CMK (cell line): Measurements from ENCODE around the gene FAM229A.
A peak's percentile ranks its signal among the peaks of the same experiment; 100 is the strongest.
"Not testable (repeated sequence)": the region's sequence is repeated elsewhere in the genome, so short reads cannot be mapped to it uniquely, and the experiment has no call there.

ENCODE experiments used
- DNase-seq: peaks from one replicate; pipeline ENCODE4 v3.0.0-alpha.2; 2010; ENCODE audit warnings: low read depth

The FAM229A gene

DNA sequence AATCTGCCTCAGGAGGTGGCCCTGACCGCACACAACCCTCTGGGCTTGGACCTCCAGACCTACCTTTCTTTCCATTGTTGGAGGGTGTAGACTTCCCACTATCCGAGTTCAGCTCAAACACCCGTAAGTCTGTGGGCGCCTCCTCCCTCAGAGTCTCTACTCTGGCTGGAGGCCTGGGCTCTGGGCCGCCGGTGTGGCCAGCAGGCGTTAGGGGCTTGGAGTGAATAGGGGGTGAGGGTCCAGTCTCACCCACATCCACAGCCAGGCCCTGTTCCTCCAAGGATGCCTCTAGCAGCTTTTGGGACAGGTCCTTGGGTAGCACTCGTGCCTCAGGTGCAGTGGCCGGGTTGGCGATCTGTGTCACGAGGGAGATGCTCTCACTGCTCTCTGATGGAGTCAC lies 13.9 kb upstream of the FAM229A start:
- no peak for DNase-seq

DNA sequence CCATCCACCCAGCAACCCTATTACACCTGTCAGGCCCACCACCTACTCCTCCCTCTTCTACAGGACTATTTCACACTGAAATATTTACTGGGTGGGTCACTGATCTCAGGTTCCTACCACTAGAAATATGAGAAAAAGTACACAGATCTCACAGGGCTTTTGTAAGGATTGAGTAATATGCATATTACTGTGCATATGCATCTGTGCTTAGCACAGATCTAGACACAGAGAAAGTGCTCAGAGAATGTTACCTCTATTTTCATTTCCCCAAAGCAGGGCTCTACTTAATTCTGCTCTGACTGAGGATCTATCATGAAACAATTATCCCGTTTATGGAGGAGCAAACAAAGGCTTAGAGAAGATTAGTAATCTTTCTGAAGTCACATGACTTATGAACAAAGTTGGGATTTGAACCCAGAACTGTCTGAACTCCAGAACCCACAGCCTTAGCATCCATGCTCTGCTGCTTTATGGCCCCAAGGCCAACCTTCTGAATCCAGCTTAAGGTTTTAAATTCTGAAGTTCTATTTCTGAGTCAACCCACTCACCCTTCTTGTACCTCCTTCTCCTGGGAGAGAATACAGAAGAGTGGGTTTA lies 11.8 kb upstream of the FAM229A start:
- no peak for DNase-seq

DNA sequence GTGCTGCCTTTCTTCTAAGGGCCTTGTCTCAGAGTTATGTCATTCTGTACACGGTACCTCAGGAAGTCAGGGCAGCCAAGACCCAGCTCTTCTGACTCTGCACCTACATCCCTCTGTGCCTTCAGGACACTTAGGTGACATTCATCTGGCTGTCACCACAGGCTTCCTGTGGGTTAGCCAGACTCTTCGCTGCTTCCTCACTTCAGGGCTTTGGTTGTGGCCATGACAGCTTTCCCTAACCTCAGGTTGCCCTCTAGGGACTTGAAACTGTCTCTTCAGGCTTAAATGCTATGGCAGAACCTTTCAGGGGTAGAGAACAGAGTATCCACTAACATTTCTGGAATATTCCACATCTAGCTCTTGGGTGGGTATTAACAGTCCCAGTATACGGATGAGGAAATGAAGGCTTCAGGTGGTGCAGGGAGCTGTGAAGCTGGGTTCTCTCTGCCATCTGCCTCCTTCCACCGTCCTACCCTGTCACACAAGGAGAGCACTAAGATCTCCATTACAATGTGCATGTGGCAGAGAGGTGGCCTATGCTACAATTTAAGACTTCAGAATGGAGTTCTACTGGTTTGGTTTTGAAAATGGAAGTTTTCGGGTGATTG lies 10.0 kb upstream of the FAM229A start:
- no peak for DNase-seq

DNA sequence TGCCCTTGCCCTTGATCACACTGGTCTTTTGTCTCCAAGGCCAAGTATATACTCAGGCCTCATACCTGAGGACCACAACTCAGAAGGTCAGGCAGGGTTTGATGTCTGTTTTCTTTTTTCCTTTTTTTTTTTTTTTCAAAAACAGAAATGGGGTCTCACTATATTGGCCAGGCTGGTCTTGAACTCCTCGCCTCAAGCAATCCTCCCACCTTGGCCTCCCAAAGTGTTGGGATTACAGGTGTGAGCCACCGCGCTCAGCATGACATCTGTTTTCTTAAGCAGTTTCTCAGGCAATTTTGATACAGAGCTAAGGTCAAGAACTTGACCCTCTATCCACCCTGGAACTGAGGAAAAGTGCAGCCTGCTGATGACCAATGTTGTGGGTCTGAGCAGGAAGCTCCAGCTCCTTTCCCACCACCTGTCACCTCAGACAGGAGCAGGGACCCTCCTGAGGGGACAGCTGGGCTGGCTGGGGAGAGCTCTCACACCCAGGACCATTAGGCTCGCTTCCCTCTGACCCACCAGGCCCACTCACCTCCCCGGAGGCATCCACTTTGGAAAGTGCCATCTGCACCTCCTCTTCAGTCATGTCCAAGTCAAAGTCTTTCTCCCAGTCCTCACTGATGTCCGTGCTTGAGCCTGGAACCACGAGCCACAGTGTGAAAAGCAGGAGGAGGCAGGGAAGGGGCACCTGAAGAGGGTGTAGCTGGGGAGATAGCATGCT lies 5.8 kb upstream of the FAM229A start:
- DNase-seq = no peak

DNA sequence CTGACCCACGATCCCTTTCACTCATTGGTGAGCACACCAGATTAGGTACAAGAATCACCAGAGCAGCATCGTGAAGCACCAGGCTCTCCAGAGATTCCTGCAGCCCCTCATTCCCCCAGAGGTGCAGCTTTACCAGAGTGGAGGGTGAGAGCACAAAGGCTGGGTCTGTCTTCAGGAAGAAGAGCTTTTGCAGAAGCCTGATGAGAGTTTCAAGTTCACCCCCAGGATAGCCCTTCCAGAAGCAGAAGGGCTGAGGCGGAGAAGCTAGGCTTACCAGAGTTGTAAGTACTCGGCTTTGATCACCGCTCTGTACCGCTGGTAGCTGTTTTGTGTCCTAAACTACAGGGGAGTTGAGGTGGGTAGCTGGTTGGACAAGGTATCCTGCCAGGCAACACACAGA lies 3.2 kb upstream of the FAM229A start:
- no peak for DNase-seq

DNA sequence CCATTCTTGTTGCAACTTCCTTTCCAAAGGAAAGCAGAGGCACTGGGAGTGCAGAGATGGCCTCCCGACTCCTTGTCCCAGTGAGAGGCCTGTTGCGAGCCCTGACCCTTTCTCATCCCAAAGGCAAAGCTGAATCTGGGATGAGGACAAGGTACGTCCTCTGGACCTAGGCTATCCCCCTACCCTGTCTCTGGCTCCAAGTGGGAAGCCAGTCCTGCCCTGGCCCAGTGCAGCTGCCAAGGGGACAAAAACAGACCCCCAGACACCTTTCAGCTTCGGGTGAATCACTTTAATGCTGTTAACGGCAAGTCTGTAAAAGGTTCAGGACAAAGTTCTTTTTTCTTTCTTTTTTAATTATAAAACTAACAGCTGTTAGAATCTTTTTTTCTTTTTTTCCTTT lies 2.6 kb upstream of the FAM229A start:
- no peak for DNase-seq

DNA sequence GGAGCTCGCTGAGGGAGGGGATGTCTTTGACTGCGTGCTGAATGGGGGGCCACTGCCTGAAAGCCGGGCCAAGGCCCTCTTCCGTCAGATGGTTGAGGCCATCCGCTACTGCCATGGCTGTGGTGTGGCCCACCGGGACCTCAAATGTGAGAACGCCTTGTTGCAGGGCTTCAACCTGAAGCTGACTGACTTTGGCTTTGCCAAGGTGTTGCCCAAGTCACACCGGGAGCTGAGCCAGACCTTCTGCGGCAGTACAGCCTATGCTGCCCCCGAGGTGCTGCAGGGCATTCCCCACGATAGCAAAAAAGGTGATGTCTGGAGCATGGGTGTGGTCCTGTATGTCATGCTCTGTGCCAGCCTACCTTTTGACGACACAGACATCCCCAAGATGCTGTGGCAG lies 1.4 kb upstream of the FAM229A start:
- no peak for DNase-seq

DNA sequence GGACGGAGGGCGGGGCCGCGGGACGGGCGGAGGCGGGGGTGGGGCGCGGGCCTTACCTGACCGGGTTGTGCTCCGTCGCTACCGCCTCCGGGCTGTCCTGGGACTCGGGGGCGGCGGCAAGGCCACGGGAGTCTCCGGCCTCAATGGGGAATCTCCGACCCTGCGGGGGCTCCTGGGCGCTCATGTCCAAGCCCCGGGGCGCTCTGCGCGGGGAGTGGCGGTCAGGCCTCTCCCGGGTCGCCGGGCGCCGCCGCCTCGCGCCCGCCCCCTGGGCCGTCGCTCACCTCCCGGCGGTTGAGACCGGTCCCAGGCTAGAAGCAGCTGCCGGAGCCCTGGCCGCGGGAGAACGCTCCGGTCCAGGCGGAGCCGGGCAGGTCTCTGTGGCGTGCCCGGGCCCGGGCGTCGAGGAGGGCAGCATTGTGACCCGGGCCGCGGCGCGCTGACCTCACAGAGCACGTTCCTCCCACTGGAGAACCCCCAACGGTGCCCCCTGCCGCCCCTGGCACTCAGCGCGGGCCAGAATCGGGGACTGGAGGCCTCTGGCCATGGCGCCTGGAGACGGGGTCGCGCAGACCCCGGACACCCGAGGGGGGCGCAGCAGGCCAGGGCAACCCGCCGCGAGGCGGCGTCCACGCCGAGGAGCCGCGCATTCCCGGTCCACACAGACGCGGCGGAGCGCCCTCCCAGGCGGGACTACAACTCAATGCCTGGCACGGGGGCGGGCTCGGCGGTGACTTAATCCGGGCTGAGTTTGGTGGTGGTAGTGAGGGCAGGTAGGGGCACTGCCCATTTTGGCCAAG lies 411 bp downstream of the FAM229A start:
- DNase-seq = no peak

DNA sequence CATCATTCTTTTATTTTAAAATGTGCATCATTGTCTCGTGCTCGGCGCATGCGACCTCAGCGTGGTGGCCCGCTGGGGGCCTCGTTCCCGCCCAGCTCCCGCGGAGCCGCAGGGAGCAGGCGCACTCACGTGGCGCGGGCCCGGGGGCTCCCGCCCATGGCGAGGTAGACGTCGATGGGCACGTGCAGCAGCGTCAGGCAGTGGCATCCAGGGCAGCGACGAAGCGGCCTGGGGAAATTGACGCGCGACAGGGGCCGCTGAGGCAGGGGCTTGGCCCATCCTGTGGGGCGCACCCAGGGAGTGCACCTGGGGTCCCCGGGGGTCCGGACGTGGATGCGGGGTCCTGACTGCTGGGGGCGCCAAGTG lies 994 bp downstream of the FAM229A start:
- DNase-seq = no peak

DNA sequence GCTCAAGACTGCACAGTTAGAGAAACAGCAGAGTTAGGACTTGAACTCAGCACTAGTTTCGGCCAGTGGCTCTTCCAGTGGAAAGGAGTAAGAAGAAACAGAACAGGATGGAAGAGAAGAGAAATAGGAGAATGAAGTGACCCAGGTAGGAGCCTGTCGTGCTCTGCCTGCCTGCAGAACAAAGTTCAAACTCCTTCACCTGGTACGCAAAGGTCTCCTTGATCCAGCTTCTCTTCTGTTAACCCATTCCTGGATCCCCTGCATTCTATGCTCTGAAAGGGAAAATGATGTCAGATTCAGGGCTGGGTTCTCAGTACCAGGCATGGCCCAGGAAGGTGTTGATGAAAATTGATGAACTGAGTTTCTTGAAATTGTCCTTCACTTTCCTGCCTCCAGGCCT lies 3.9 kb downstream of the FAM229A start:
- no peak for DNase-seq

DNA sequence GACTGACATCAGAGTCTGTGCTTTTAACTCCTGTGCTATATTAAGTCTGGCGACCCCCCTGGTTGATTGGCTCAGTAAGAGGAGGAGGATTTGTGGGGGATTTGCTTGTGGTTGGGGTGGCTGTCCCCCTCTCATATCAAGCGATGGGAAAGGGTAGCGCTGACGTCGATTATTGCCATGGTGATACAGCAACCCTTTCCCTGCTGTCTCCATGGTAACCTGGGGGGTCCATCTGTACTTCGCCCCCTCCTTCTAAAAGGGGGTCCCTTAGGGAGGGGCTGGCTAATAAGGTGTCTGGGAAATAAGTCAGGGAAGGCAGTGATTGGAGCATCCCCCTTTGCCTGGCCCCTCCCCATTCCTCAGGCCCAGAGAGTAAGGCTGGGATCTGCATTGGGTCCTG lies 4.7 kb downstream of the FAM229A start:
- DNase-seq = no peak

DNA sequence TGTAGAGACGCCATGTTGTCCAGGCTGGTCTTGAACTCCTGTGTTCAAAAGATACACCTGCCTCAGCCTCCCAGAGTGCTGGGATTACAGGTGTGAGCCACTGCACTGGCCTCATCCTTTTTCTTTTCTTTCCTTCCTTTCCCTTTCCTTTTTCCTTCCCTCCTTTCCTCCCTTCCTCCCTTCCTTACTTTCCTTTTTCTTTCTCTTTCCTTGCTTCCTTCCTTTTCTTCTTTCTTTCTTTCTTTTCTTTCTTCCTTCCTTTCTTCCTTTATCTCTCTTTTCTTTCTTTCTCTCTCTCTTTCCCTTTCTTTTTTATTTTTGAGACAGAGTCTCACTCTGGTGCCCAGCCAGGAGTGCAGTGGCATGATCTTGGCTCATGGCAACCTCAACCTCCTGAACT lies 5.8 kb downstream of the FAM229A start:
- no peak for DNase-seq

DNA sequence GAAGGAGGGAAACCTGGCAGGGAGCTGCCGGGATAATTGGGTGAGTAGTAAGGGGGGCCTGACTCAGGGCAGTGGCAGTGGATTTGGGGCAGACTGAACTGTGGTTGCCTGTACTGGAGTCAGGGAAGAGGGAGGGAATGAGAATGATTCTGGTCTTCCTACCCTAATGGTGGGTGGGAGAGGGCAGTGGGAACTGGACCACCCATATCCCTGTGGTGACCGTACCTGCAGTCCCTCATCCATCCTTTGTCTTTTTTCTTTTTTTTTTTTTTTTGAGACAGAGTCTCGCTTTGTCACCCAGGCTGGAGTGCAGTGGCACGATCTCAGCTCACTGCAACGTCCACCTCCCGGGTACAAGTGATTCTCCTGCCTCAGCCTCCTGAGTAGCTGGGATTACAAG lies 6.5 kb downstream of the FAM229A start:
- DNase-seq = not testable (repeated sequence)

DNA sequence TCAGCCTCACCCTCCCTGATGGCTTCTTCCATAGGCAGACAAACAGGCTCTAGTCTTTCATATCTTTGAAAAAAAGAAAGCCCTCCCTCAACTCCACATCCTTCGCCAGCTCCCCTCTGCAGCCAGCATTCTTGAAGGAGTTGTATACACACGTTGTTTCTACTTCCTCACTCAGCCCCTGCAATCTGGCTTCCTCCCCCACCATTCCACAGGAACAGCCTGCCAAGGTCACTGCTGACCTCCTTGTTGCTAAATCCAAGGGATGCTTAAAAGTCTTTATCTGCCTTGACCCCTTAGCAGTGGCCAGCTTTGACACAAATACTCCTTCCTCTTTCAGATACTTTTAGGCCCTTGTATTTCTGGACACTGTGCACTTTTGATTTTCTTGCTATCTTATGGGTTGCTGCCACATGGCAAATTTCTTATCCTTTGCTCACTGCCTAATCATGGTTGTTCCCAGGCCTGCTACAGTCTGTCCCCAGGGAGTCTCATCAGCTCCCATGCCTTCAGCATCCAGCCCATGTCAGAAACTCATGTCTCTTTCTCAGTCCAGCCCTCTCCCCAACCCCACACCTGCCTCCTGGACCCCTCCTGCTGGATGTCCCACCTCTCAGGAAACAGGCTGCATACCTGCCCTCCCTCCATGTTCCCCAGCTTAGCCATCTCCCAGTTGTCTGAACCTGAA lies 8.3 kb downstream of the FAM229A start:
- no peak for DNase-seq

DNA sequence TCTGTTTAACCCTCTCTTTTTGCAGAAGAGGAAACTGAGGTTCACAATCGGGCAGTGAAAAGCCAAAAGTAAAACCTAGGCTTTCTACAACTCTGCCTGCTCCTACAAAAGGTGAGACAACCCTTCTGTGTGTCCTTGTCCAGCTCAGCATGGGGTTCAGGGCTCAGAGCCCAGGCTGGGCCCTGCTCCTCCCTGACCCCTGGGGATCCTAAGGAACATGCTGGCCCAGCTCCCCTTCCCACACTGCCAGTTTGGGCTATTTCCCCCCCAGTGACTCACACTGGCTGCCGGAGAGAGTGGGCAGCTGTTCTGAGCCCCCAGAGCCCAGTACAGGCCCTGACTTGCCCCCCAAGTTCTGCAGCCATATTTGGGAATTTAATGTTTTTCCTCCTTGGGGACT lies 8.9 kb downstream of the FAM229A start:
- DNase-seq = no peak

DNA sequence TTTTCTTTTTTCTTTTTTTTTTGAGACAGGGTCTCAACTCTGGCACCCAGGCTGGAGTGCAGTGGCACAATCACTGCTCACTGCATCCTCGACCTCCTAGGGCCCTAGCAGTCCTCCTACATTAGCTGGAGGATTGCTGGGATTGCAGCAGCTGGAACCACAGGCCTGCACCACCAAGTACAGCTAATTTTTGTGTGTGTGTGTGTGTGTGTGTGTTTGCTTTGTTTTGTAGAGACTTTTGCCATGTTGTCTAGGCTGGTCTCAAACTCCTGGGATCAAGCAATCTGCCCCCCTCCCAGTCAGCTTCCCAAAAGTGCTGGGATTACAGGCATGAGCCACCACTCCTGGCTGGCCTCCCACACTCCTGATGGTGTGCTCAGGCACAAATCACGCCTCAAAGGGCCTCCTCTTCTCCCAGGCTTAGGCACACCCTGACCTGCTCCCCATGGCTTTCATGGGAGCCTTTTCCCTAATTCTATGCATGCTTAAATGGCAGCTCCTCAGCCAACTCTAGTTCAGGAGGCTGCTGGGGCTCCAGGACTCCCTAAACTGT lies 9.4 kb downstream of the FAM229A start:
- DNase-seq = no peak

DNA sequence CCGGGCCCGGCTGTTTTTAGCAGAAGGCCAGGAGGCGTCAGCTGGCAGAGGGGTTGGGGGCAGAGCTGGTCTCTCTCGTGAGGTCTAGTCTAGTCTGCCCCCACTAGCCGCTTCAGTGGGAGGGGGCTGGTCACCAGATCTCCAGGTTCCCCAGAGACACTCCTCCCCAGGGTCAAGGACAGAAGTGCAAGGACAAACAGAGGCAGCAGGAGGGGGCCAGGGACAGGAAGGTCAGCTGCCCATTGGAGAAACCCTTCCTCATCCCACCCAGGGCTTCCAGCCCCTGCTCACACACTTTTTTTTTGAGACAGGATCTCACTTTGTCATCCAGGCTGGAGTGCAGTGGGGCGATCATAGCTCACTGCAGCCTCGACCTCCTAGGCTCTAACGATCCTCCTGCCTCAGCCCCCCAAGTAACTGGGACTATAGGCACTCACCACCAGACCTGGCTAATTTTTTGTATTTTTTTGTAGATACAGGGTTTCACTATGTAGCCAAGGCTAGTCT lies 10.0 kb downstream of the FAM229A start:
- DNase-seq = no peak

DNA sequence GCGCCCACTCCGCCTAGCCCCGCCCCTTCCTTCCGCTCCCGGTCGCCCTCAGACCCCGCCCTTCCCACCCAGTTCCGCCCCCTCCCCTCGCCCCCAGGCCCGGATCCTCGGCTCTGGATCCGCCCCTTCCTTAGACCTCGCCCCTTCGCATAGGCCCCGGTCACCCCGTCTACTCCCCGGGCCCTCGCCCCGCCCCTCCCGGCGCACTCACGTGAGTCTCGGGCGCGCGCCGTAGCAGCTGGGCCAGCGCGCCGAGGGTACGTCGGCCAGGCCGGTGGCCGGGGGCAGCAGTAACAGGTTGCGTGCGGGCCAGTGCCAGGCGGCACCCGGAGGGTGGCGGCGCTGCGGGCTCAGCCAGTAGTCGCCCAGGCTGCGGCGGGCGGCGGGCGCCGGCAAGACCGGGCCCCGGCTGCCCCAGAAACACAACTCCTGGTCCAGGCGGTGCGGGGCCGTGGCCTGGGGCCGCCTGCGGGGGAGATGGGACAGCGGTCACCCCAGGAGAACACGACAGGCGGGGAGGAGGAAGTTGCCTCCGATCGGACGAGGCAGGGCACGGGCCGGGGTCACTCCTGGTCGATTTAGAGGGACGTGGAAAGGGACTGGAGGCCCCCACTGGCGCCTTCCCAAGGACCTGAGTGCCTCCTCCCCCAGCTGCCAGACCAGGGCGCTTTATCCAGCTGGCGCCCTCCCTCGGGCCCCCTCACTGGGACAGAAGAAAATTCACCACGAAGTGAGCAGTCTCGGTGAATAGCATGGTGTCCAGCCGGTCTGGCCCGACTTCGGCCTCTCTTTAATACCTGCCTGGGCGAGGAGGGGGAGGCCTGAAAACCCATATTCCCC lies 10.7 kb downstream of the FAM229A start:
- DNase-seq = peak; percentile 96

DNA sequence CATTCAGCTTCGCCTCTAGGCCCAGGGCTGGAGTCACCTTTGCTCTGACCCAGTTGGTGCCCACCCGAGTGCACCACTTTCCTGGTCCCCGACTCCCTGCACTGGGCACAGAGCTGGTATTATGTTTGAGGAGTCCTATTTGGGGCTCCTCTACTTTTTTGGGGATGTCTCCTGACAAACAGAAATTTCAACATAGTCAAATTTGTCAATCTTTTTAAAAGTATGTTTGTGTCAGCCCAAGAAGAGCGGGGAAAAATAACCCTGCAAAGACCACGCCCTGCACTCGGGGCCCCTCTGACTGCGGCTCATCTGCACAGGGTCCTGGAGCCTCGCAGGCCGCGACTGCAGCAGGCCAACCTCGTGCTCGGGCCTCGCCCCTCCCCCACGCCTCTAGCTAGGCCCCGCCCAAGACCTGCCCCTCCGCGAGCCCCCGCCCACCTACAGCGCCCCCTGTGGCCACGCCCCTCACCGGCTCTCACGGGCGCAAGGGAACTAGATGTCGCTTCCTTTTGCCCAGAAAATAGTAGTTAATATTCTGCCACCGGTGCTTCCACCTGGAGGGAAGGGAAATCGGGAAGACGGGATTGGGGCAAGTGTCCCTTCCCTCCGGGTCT lies 11.4 kb downstream of the FAM229A start:
- DNase-seq = no peak

DNA sequence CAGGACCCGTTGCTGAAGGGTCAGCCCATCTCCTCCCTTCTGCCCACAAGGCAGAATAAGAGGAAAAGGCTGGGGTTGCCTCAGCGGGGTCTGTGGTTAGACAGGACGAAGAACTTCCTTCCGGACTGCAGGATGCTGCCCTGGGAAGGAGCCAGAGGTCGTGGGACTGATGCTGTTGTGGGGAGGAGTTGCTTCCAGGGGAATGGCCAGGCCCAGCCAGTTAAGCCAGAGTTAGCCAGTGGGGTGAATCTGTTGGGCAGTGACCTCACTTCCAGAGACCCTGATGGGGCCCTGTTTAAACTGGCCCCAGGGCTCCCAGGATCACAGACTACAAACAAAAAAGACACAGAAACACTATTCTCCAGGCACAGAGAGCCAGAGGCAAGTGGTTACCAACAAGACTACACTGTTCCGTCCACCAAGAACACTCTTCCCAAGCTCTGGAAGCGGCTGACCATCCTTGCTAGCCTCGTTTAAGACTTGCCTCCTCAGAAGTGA lies 13.0 kb downstream of the FAM229A start:
- peak; percentile 85 for DNase-seq
